ENCODE data around the gene NTN5.

DNA sequence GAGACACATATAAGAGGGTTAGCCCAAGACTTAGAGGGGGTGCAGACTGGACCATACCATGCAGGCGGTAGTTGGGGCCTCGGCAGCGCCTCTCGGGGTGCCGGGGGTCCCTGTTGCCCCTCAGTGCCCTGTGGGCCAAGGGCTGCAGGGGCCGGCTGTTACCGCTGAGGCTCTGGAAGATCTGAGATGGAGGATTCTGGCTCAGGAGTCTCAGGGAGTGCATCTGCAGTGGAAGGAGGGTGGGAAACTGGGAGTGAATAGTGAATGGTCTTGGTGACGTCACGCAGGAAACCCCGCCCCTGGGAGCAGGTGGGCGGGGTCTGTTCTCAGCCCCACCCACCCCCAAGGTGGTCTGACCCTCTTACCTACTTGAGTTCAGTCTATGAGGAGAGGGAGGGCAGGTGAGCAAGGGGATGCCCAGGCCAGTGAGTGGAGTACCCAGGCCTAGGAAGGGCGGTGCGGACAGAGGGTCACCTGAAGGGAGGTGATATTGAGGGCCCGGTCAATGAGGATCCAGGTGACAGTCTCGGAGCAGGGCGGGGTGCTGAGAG, 33.9 kb downstream of the NTN5 start:
- TF ChIP-seq POLR2A (IDR thresholded peaks at IDR 0.05) (no peak), POLR2AphosphoS5 (IDR thresholded peaks at IDR 0.05) (no peak)
- TF ChIP-seq, protein P1, sequence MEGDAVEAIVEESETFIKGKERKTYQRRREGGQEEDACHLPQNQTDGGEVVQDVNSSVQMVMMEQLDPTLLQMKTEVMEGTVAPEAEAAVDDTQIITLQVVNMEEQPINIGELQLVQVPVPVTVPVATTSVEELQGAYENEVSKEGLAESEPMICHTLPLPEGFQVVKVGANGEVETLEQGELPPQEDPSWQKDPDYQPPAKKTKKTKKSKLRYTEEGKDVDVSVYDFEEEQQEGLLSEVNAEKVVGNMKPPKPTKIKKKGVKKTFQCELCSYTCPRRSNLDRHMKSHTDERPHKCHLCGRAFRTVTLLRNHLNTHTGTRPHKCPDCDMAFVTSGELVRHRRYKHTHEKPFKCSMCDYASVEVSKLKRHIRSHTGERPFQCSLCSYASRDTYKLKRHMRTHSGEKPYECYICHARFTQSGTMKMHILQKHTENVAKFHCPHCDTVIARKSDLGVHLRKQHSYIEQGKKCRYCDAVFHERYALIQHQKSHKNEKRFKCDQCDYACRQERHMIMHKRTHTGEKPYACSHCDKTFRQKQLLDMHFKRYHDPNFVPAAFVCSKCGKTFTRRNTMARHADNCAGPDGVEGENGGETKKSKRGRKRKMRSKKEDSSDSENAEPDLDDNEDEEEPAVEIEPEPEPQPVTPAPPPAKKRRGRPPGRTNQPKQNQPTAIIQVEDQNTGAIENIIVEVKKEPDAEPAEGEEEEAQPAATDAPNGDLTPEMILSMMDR (IDR thresholded peaks at IDR 0.05 in 8 of 11, conservative IDR thresholded peaks at IDR 0.05 in 3 of 11) = no peak
